ENCODE measurements around the gene C1orf185.

Gene C1orf185

DNA sequence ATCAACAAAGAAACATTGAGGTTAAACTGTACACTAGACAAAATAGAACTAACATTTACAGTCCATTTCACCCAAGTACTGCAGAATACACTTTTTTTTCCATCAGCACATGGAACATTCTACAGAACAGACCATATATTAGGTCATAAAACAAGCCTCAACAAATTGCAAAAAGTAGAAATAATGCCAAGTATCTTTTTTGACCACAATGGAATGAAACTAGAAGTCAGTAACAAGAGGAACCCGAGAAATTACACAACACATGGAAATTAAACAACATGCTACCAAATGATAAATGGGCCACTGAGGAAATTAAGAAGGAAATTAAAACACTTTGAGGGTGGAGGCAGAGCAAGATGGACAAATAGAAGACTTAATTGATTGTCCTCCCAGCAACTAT lies 8.4 kb upstream of the C1orf185 start:
- no peaks in the 10 kb centered on the region for H3K79me2 ChIP-seq (ENCODE audit: insufficient read depth, low read length)
- H3K9me2 ChIP-seq (replicated peaks; ENCODE audit: low read depth, low read length), result no peaks in the 10 kb centered on the region
- H3K4me3 ChIP-seq (ENCODE audit: low read length, poor library complexity, severe bottlenecking), result no peak overlapping the region
- H3F3A ChIP-seq (ENCODE audit: low read depth), result no peaks in the 10 kb centered on the region
- H3K9ac ChIP-seq (ENCODE audit: low read depth, low read length, poor library complexity, severe bottlenecking), result no peak overlapping the region
- no peak overlapping the region for H2AFZ ChIP-seq (ENCODE audit: low read length)
- H4K20me1 ChIP-seq (ENCODE audit: insufficient read depth, low read length, poor library complexity, severe bottlenecking), result no peaks in the 10 kb centered on the region
- H3K36me3 ChIP-seq (ENCODE audit: insufficient read depth, low read length), result no peaks in the 10 kb centered on the region
- TF ChIP-seq, protein P1, sequence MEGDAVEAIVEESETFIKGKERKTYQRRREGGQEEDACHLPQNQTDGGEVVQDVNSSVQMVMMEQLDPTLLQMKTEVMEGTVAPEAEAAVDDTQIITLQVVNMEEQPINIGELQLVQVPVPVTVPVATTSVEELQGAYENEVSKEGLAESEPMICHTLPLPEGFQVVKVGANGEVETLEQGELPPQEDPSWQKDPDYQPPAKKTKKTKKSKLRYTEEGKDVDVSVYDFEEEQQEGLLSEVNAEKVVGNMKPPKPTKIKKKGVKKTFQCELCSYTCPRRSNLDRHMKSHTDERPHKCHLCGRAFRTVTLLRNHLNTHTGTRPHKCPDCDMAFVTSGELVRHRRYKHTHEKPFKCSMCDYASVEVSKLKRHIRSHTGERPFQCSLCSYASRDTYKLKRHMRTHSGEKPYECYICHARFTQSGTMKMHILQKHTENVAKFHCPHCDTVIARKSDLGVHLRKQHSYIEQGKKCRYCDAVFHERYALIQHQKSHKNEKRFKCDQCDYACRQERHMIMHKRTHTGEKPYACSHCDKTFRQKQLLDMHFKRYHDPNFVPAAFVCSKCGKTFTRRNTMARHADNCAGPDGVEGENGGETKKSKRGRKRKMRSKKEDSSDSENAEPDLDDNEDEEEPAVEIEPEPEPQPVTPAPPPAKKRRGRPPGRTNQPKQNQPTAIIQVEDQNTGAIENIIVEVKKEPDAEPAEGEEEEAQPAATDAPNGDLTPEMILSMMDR (conservative IDR thresholded peaks at IDR 0.05; ENCODE audit: low read length), result no peak
- TF ChIP-seq EZH2phosphoT487 (IDR thresholded peaks at IDR 0.05; ENCODE audit: borderline replicate concordance), result no peak
- no peaks in the 10 kb centered on the region for H3K4me1 ChIP-seq (ENCODE audit: insufficient read depth, low read length, poor library complexity, severe bottlenecking)
- H3K4me2 ChIP-seq (ENCODE audit: low read depth, low read length, poor library complexity, severe bottlenecking), result no peak overlapping the region
- no peaks in the 10 kb centered on the region for H3K27me3 ChIP-seq (ENCODE audit: insufficient read depth, low read length, poor library complexity, severe bottlenecking)
- no peaks in the 10 kb centered on the region for H3K9me3 ChIP-seq (ENCODE audit: insufficient read depth, low read depth, low read length)

DNA sequence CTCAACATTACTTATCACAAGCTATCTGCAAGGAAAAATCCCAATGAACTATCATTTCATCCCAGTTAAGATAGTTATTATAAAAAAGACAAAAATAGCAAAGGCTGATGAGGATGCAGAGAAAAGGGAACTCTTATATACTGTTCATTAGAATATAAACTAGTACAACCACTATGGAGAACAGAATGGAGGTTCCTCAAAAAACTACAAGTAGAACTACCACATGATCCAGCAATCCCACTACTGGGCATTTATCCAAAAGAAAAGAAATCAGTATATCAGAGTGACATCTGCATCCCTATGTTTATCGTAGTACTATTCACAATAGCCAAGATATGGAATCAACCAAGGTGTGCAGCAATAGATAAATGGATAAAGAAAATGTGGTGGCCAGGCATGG lies 4.9 kb upstream of the C1orf185 start:
- Histone ChIP-seq H3K79me2 (ENCODE audit: insufficient read depth, low read length) (no peaks in the 10 kb centered on the region), H3K4me1 (ENCODE audit: insufficient read depth, low read length, poor library complexity, severe bottlenecking) (no peaks in the 10 kb centered on the region), H3K9me3 (ENCODE audit: insufficient read depth, low read depth, low read length) (no peaks in the 10 kb centered on the region), H4K20me1 (ENCODE audit: insufficient read depth, low read length, poor library complexity, severe bottlenecking) (no peaks in the 10 kb centered on the region), H3K9ac (ENCODE audit: low read depth, low read length, poor library complexity, severe bottlenecking) (no peak overlapping the region), H3K4me2 (ENCODE audit: low read depth, low read length, poor library complexity, severe bottlenecking) (no peak overlapping the region), H3K36me3 (ENCODE audit: insufficient read depth, low read length) (no peaks in the 10 kb centered on the region), H3K9me2 (replicated peaks; ENCODE audit: low read depth, low read length) (no peaks in the 10 kb centered on the region), H3K4me3 (ENCODE audit: low read length, poor library complexity, severe bottlenecking) (no peak overlapping the region), H3K27me3 (ENCODE audit: insufficient read depth, low read length, poor library complexity, severe bottlenecking) (no peaks in the 10 kb centered on the region), H2AFZ (ENCODE audit: low read length) (no peak overlapping the region), H3F3A (ENCODE audit: low read depth) (no peaks in the 10 kb centered on the region)
- TF ChIP-seq, protein P1 (conservative IDR thresholded peaks at IDR 0.05; ENCODE audit: low read length), result no peak
- no peak for TF ChIP-seq EZH2phosphoT487 (IDR thresholded peaks at IDR 0.05; ENCODE audit: borderline replicate concordance)

DNA sequence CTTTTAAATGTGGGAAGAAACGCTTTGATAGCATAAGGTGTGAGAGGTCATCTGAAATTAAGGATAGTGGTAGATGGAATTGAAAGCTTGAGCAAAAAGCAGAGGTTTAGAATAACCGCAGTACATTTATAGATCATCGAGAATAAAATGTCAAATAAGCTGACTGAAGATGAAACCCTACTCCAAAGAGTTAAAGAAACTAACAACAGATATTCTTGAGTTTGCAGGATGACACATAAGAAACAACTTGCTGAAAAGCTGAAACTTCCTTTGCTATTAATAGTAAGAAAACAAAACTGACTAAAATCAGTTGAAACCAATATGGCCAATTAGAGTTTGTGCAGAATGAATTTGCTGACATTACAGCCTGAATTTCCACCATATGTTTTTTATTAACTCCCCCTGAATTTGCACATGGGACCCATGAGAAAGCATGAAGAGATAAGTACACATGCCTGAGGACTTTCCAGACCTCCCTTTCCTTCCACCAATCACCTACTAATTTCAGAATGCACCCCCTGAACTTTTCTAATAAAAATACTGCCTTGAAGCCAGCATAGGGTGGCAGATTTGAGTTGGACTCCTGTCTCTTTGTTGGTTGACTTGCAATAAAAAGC lies 1.7 kb upstream of the C1orf185 start:
- Histone ChIP-seq H3K9ac (ENCODE audit: low read depth, low read length, poor library complexity, severe bottlenecking) (no peak overlapping the region), H2AFZ (ENCODE audit: low read length) (no peak overlapping the region), H3K36me3 (ENCODE audit: insufficient read depth, low read length) (no peaks in the 10 kb centered on the region), H3K4me1 (ENCODE audit: insufficient read depth, low read length, poor library complexity, severe bottlenecking) (no peaks in the 10 kb centered on the region), H3K9me3 (ENCODE audit: insufficient read depth, low read depth, low read length) (no peaks in the 10 kb centered on the region), H3K4me3 (ENCODE audit: low read length, poor library complexity, severe bottlenecking) (no peak overlapping the region), H3F3A (ENCODE audit: low read depth) (no peaks in the 10 kb centered on the region), H3K79me2 (ENCODE audit: insufficient read depth, low read length) (no peaks in the 10 kb centered on the region), H4K20me1 (ENCODE audit: insufficient read depth, low read length, poor library complexity, severe bottlenecking) (no peaks in the 10 kb centered on the region), H3K9me2 (replicated peaks; ENCODE audit: low read depth, low read length) (no peaks in the 10 kb centered on the region), H3K27me3 (ENCODE audit: insufficient read depth, low read length, poor library complexity, severe bottlenecking) (no peaks in the 10 kb centered on the region), H3K4me2 (ENCODE audit: low read depth, low read length, poor library complexity, severe bottlenecking) (no peak overlapping the region)
- TF ChIP-seq, protein P1 (conservative IDR thresholded peaks at IDR 0.05; ENCODE audit: low read length), result no peak
- no peak for TF ChIP-seq EZH2phosphoT487 (IDR thresholded peaks at IDR 0.05; ENCODE audit: borderline replicate concordance)
